GM12878 (cell line): ENCODE results near the gene RBKS. TPM values are rescaled to one million over a fixed set of nuclear protein-coding genes. Genes with fewer than 3 reads are reported as not detected.

Experiments
- ATAC-seq: fragments of 200-7000 bp; cut with Tn5 transposase; 3 replicates; pipeline ENCODE4 v1.9.1; 2020; ENCODE audit warnings: mild to moderate bottlenecking, moderate library complexity
- BruUV-seq: library from RNA; stranded (reverse); fragments of 400-500 nt; replicated peaks from 2 replicates; lab custom pipeline; 2021; lab: Mats Ljungman, UMichigan
- CTCF ChIA-PET: fragments of 300-600 bp; sonication (Branson Sonifier 250); formaldehyde crosslinking; extraction: SDS; loops from one replicate; lab custom pipeline; 2021; ENCODE audit warnings: inconsistent platforms; lab: Yijun Ruan, JAX
- POLR2A ChIA-PET: fragments of 350-600 bp; formaldehyde crosslinking; extraction: SDS; loops from one replicate; lab custom pipeline; 2021; ENCODE audit warnings: inconsistent platforms; lab: Charles Lee
- RAD21 ChIA-PET: fragments of 300-600 bp; sonication (Branson Sonifier 250); formaldehyde crosslinking; loops from one replicate; lab custom pipeline; 2023; ENCODE audit warnings: antibody characterized with exemption; ENCODE audit not compliant: unreplicated experiment; lab: Charles Lee
- SMC1A ChIA-PET: fragments of 300-600 bp; sonication (Branson Sonifier 250); formaldehyde crosslinking; loops from one replicate; lab custom pipeline; 2023; ENCODE audit not compliant: unreplicated experiment, uncharacterized antibody; lab: Charles Lee
- DNase-seq: peaks from one replicate; pipeline ENCODE4 v3.0.0-alpha.2; 2011; ENCODE audit warnings: low read depth, low spot score
- FAIRE-seq: peaks from 3 replicates; lab custom pipeline; 2011; peaks lifted over from hg19 to GRCh38; lab: Jason Lieb, UNC
- H2AFZ ChIP-seq: 2 replicates; pipeline ENCODE4 v1.6.0; 2011; ENCODE audit warnings: low read depth, low read length, control low read depth; ENCODE audit not compliant: control insufficient read depth
- H3K27ac ChIP-seq: 2 replicates; pipeline ENCODE4 v1.5.1; 2011; ENCODE audit warnings: control low read depth; ENCODE audit not compliant: control insufficient read depth, insufficient read depth
- H3K27me3 ChIP-seq, 2 experiments: replicated peaks in 1 of 2; 2 replicates each; pipeline versions ENCODE4 v1.6.0 to v1.6.1; 2011; ENCODE audit warnings: low read length in 1 of 2; ENCODE audit not compliant: control insufficient read depth in 2 of 2, insufficient read depth in 2 of 2
- H3K36me3 ChIP-seq, 2 experiments: 2 replicates each; pipeline ENCODE4 v1.5.1; 2011; ENCODE audit warnings: low read length in 1 of 2; ENCODE audit not compliant: control insufficient read depth in 2 of 2, insufficient read depth in 2 of 2
- H3K4me1 ChIP-seq: 2 replicates; pipeline ENCODE4 v1.6.1; 2011; ENCODE audit warnings: mild to moderate bottlenecking, low read length, moderate library complexity, mixed read lengths; ENCODE audit not compliant: control insufficient read depth, insufficient read depth
- H3K4me2 ChIP-seq: 2 replicates; pipeline ENCODE4 v1.6.0; 2011; ENCODE audit warnings: control low read depth; ENCODE audit not compliant: control insufficient read depth, insufficient read depth
- H3K4me3 ChIP-seq: fragments of 200-600 bp; sonication (generic); 2 replicates; pipeline ENCODE4 v1.5.1; 2016
- H3K79me2 ChIP-seq: 2 replicates; pipeline ENCODE4 v1.6.0; 2011; ENCODE audit warnings: low read length; ENCODE audit not compliant: control insufficient read depth, insufficient read depth
- H3K9ac ChIP-seq: 2 replicates; pipeline ENCODE4 v1.8.0; 2011; ENCODE audit warnings: low read length, control low read depth, mixed read lengths; ENCODE audit not compliant: control insufficient read depth, insufficient read depth
- H3K9me3 ChIP-seq: replicated peaks from 3 replicates; pipeline ENCODE4 v1.5.1; 2011; ENCODE audit warnings: mild to moderate bottlenecking, low read length; ENCODE audit not compliant: control insufficient read depth, insufficient read depth
- H4K20me1 ChIP-seq: 2 replicates; pipeline ENCODE4 v1.6.0; 2011; ENCODE audit not compliant: control insufficient read depth, insufficient read depth
- CEBPB ChIP-seq, 2 experiments: fragments of 150-350 bp in 1 of 2; IDR thresholded peaks; 2 replicates each; pipeline ENCODE4 v1.6.1; 2012 to 2014; ENCODE audit warnings: low read depth in 2 of 2, low read length in 2 of 2, borderline replicate concordance in 1 of 2, inconsistent platforms in 1 of 2
- CHD4 ChIP-seq: fragments of 200-600 bp; sonication (generic); IDR thresholded peaks from 2 replicates; pipeline ENCODE4 v1.6.1; 2016; ENCODE audit warnings: mild to moderate bottlenecking
- FOS ChIP-seq: IDR thresholded peaks from 3 replicates; pipeline ENCODE4 v1.6.1; 2011; ENCODE audit warnings: borderline replicate concordance; ENCODE audit not compliant: insufficient read length; ENCODE audit errors: extremely low read depth
- HCFC1 ChIP-seq: fragments of 150-350 bp; IDR thresholded peaks from 2 replicates; pipeline ENCODE4 v1.6.1; 2014; ENCODE audit warnings: low read length
- HDGF ChIP-seq: fragments of 450-650 bp; IDR thresholded peaks from 2 replicates; pipeline ENCODE4 v1.6.1; 2016; ENCODE audit warnings: antibody characterized with exemption
- RAD21 ChIP-seq: IDR thresholded peaks from 2 replicates; pipeline ENCODE4 v1.6.1; 2011; ENCODE audit warnings: mild to moderate bottlenecking, low read depth, low read length, moderate library complexity; ENCODE audit not compliant: insufficient read depth
- SREBF1 ChIP-seq: IDR thresholded peaks from 2 replicates; pipeline ENCODE4 v1.6.1; 2012; ENCODE audit warnings: mild to moderate bottlenecking, low read length
- TAF1 ChIP-seq: IDR thresholded peaks from 2 replicates; pipeline ENCODE4 v1.6.1; 2011; ENCODE audit warnings: mild to moderate bottlenecking, low read depth, low read length, borderline replicate concordance
- TBL1XR1 ChIP-seq: IDR thresholded peaks from 2 replicates; pipeline ENCODE4 v1.6.1; 2012; ENCODE audit warnings: low read depth, low read length, improper control_type of control experiment
- TCF3 ChIP-seq: IDR thresholded peaks from 2 replicates; pipeline ENCODE4 v1.6.1; 2012; ENCODE audit warnings: low read depth, mild to moderate bottlenecking, low read length, borderline replicate concordance; ENCODE audit not compliant: insufficient read depth
- WGBS: methylation state at CpG from one replicate; pipeline ENCODE4 v1.1.6; 2016; ENCODE audit warnings: low lambda C conversion rate; ENCODE audit not compliant: insufficient replicate concordance, insufficient coverage; ENCODE audit errors: missing lambda C conversion rate; 5-methylcytosine and 5-hydroxymethylcytosine counted together
- in situ Hi-C: fragments of 300-500 bp; cut with MboI; formaldehyde crosslinking; loops from 9 replicates; pipeline ENCODE4 v1.14.3; 2018; ENCODE audit warnings: mixed read lengths
- intact Hi-C: fragments of 100-400 bp; cut with micrococcal nuclease; formaldehyde crosslinking; loops from one replicate; pipeline ENCODE4 v1.14.2; 2022; ENCODE audit not compliant: unreplicated experiment
- polyA plus RNA-seq, 11 experiments: library from polyadenylated mRNA; depleted of rRNA in 4 of 11; unstranded in 6 of 11; stranded (reverse) in 5 of 11; fragments of >200 nt; fragmentation: Nextera tagmentation in 4 of 11; fragmentation: Illumina TruSeq in 1 of 11; extraction: Ambion mirVana in 4 of 11; extraction: Trizol in 1 of 11; gene quantifications; 1 replicate in 1 of 11; 2 replicates in 10 of 11; pipeline versions ENCODE4 v1.2.1 to v1.2.3, GENCODE V29; 2011 to 2016; ENCODE audit warnings: inconsistent platforms in 2 of 11, missing spikeins in 2 of 11, low read depth in 1 of 11
- total RNA-seq, 4 experiments: library from RNA; depleted of rRNA in 3 of 4; stranded (reverse); fragments of >200 nt in 3 of 4; fragmentation: Illumina TruSeq in 1 of 4; extraction: Trizol in 1 of 4; gene quantifications; 2 replicates each; pipeline versions ENCODE4 v1.2.1 to v1.2.3, GENCODE V29; 2013 to 2021
- TF ChIP-seq, protein P1 (sequence below): IDR thresholded peaks from 2 replicates; pipeline ENCODE4 v1.6.1; 2012; ENCODE audit warnings: low read length, inconsistent platforms
- TF ChIP-seq, protein P2 (sequence below): fragments of 450-650 bp; IDR thresholded peaks from 2 replicates; pipeline ENCODE4 v1.6.1; 2016; ENCODE audit warnings: mild to moderate bottlenecking
- TF ChIP-seq, protein P3 (sequence below): fragments of 450-650 bp; IDR thresholded peaks from 2 replicates; pipeline ENCODE4 v1.6.1; 2016; ENCODE audit warnings: mild to moderate bottlenecking

Gene RBKS
- total and polyA plus RNA-seq, 10 of the 15 experiments (the other 5 are each of a cell fraction or from before 2014, with no cell fraction given), result 0.39 to 1.8 (median 1.0) TPM

DNA sequence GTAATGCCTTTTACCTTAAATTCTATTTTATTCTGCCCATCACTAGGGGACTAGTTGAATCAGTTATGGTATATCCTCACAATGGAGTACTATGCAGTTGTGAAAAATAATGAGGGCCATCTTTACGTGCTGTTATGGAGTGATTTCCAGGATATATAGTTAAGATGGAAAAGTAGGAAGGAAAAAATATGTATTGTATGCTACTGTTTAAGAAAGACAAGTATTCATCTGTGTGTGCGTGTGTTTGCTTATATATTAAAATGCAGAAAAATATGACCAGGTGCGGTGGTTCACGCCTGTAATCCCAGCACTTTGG lies 151.2 kb downstream of the RBKS start (continued):
- no peak for TF ChIP-seq FOS
- TF ChIP-seq, protein P1, sequence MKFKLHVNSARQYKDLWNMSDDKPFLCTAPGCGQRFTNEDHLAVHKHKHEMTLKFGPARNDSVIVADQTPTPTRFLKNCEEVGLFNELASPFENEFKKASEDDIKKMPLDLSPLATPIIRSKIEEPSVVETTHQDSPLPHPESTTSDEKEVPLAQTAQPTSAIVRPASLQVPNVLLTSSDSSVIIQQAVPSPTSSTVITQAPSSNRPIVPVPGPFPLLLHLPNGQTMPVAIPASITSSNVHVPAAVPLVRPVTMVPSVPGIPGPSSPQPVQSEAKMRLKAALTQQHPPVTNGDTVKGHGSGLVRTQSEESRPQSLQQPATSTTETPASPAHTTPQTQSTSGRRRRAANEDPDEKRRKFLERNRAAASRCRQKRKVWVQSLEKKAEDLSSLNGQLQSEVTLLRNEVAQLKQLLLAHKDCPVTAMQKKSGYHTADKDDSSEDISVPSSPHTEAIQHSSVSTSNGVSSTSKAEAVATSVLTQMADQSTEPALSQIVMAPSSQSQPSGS, result no peak
- no peak for TF ChIP-seq CEBPB (IDR thresholded peaks at IDR 0.05; ENCODE audit: borderline replicate concordance in 1 of 2, low read depth in 2 of 2, low read length in 2 of 2)
- TF ChIP-seq HCFC1, result no peak
- TF ChIP-seq TCF3, result no peak
- no peak for TF ChIP-seq HDGF

DNA sequence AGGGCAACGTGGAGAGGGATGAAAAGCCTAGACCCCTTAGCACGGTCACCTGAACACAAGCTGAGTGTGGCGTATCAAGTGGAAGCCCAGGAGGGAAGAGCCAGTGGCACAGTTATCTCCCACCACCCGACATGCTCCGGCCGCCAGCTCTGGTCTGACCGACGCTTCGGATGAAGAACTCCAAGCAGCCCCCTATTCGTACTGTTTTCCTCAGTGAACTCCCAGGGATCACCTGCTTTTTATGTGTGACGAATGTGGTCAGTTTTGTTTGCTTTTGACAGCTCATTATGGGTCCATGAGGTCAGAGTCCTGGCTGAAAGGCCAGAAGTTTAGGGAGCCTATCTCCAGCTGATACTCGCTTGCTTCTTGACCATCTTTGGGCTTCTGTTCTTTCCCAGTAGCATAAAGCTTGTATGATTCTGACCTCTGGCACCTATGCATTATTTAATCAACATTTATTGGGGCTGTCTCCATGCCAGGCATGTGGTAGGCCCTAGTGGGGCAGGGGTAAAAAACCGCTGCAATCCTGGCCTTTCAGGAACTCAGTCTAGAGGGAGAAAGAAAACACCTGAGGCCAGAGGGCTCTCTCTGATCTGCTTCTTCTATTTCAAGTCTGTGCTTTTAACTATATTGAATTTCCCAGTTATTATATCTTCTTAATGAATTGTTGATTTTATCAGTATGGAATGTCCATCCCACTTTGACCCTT lies 151.7 kb downstream of the RBKS start:
- no peaks in the 10 kb centered on the region for H3K4me1 ChIP-seq
- H3K27ac ChIP-seq, result no peak overlapping the region
- ATAC-seq (no peak), DNase-seq (no peak), FAIRE-seq (no peak)
- no peaks in the 10 kb centered on the region for H4K20me1 ChIP-seq
- no TSS peak for BruUV-seq
- SMC1A ChIA-PET, result no interaction called here
- no peaks in the 10 kb centered on the region for H3K36me3 ChIP-seq
- no peak overlapping the region for H3K4me3 ChIP-seq
- no peak overlapping the region for H2AFZ ChIP-seq
- H3K79me2 ChIP-seq, result no peaks in the 10 kb centered on the region
- H3K27me3 ChIP-seq, result peaks cover 2 to 11% of the 10 kb centered on the region in 2 experiments
- intact Hi-C loops (no loop called here), in situ Hi-C loops (no loop called here)
- CTCF ChIA-PET, result interaction anchor here (2.4 kb wide), 1 partner anchor 15 kb away, joined by 7 read pairs; no protein-coding TSS in a partner anchor
- TF ChIP-seq RAD21 (no peak), TAF1 (no peak), SREBF1 (no peak), TBL1XR1 (no peak), CHD4 (no peak)
- TF ChIP-seq, protein P2, sequence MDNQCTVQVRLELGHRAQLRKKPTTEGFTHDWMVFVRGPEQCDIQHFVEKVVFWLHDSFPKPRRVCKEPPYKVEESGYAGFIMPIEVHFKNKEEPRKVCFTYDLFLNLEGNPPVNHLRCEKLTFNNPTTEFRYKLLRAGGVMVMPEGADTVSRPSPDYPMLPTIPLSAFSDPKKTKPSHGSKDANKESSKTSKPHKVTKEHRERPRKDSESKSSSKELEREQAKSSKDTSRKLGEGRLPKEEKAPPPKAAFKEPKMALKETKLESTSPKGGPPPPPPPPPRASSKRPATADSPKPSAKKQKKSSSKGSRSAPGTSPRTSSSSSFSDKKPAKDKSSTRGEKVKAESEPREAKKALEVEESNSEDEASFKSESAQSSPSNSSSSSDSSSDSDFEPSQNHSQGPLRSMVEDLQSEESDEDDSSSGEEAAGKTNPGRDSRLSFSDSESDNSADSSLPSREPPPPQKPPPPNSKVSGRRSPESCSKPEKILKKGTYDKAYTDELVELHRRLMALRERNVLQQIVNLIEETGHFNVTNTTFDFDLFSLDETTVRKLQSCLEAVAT, result no peak
- TF ChIP-seq, protein P3, sequence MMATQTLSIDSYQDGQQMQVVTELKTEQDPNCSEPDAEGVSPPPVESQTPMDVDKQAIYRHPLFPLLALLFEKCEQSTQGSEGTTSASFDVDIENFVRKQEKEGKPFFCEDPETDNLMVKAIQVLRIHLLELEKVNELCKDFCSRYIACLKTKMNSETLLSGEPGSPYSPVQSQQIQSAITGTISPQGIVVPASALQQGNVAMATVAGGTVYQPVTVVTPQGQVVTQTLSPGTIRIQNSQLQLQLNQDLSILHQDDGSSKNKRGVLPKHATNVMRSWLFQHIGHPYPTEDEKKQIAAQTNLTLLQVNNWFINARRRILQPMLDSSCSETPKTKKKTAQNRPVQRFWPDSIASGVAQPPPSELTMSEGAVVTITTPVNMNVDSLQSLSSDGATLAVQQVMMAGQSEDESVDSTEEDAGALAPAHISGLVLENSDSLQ, result no peak
- RAD21 ChIA-PET, result no interaction called here
- no peak overlapping the region for H3K9ac ChIP-seq
- H3K4me2 ChIP-seq, result no peak overlapping the region
- WGBS, result 48% methylated on average over 13 of the region's 13 CpGs
- POLR2A ChIA-PET, result no interaction called here
- H3K9me3 ChIP-seq, result no peaks in the 10 kb centered on the region; the same call in 2 of the 3 replicates
